Naive B cell (primary cell): ENCODE results near the gene CEMP1. TPM values are rescaled to one million over a fixed set of nuclear protein-coding genes. Genes with fewer than 3 reads are reported as not detected.

Experiments
- ATAC-seq, 2 donors: fragments of 150-1000 bp; cut with Tn5 transposase; 2 replicates each; pipeline ENCODE4 v1.10.0; 2021; ENCODE audit warnings: low read depth in 2 of 2, mild to moderate bottlenecking in 2 of 2, moderate library complexity in 2 of 2
- DNase-seq: peaks from one replicate; pipeline ENCODE4 v3.0.0; 2022
- H3K27ac Mint-ChIP-seq, 6 donors: one replicate each; pipeline ENCODE4 v1.8.0; 2020 to 2022; ENCODE audit warnings: mild to moderate bottlenecking in 6 of 6, mixed read lengths in 6 of 6, moderate library complexity in 5 of 6, inconsistent platforms in 2 of 6
- H3K27me3 Mint-ChIP-seq, 3 donors: one replicate each; pipeline ENCODE4 v1.8.0; 2021 to 2022; ENCODE audit warnings: mixed read lengths in 3 of 3, mild to moderate bottlenecking in 1 of 3
- H3K36me3 Mint-ChIP-seq, 2 donors: one replicate each; pipeline ENCODE4 v1.8.0; 2020 to 2022; ENCODE audit warnings: mixed read lengths in 2 of 2, inconsistent platforms in 1 of 2, mild to moderate bottlenecking in 1 of 2
- H3K4me1 Mint-ChIP-seq, 3 donors: one replicate each; pipeline ENCODE4 v1.8.0; 2020 to 2022; ENCODE audit warnings: mixed read lengths in 3 of 3, inconsistent platforms in 1 of 3, mild to moderate bottlenecking in 1 of 3, moderate library complexity in 1 of 3
- H3K4me3 Mint-ChIP-seq, 8 donors: one replicate each; pipeline ENCODE4 v1.8.0; 2020 to 2022; ENCODE audit warnings: mild to moderate bottlenecking in 8 of 8, mixed read lengths in 8 of 8, moderate library complexity in 8 of 8, inconsistent platforms in 2 of 8
- H3K9me3 Mint-ChIP-seq, 7 donors: one replicate each; pipeline ENCODE4 v1.8.0; 2020 to 2022; ENCODE audit warnings: mixed read lengths in 7 of 7, mild to moderate bottlenecking in 5 of 7, inconsistent platforms in 2 of 7, moderate library complexity in 1 of 7
- polyA plus RNA-seq, 6 donors: library from polyadenylated mRNA; unstranded; fragments of 300-500 nt; fragmentation: Illumina TruSeq; gene quantifications; one replicate each; pipeline ENCODE4 v1.2.3, GENCODE V29; 2021; ENCODE audit warnings: low read depth in 6 of 6

The CEMP1 gene
- polyA plus RNA-seq, 6 donors from 2014 or later = 2.4 to 5.7 (median 3.5) TPM

DNA sequence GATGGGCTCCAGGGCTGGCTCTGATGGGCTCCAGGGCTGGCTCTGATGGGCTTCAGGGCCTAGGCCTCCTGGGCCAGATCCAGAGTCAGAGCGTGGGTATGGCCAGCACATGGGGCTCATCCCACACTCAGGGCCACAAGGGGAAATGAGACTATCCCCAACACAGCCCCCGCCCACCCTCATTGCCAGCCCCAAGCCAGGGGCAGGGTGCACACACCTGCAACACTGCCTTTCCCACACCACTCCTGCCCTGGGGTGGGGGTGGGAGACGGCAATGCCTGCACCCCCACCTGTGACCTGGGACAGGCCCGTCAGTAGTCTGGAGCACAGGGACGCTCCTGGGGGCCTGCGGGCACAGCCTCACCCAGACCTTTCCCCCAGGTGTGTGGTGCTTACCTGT is 31.8 kb downstream of the CEMP1 start:
- DNase-seq = no peak
- peaks cover 0 to 11% (median 0%) of the 10 kb centered on the region in 3 donors for H3K4me1 Mint-ChIP-seq
- no peak overlapping the region for H3K27ac Mint-ChIP-seq

DNA sequence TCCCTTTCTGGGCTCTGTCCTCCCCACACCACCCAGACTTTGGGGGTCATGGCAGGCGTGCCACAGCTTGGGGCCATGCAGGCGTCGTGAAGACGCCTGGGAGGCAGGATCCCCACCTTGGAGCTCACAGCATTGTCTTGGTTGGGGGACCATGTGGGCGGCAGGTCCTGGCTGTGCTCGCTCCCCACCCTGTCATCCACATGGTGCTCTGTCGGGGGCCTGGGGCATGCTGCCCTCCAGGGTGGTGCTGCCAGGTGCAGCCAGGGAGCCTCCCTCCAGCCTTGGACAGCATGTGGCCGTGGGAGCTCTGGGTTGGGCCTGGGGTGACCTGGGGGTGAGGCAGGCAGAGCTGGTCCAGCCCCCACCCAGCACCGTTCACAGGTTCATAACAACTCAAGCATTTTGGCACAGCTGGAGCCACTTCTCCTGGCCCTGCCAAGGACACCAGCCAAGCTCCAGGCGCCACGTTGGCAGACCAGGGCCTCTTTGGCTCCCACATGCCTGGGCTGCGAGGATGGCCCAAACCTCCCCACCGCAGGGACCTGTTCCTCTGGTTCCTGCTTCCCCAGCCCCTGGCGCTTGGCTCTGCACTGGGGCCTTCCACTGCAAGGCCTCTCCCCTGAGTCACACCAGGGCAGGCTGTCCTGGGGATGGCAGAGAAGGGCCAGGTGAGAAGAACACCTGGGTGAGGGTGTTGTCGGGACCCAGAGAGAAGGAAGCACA is 32.5 kb downstream of the CEMP1 start:
- H3K27ac Mint-ChIP-seq = peak overlapping the region in 1 of 6 donors; percentile 12
- no peaks in the 10 kb centered on the region for H3K27me3 Mint-ChIP-seq
- no peaks in the 10 kb centered on the region for H3K36me3 Mint-ChIP-seq
- no peak for ATAC-seq
- peaks cover 0 to 11% (median 0%) of the 10 kb centered on the region in 3 donors for H3K4me1 Mint-ChIP-seq
- H3K4me3 Mint-ChIP-seq = no peak overlapping the region
- no peak for DNase-seq
- no peaks in the 10 kb centered on the region for H3K9me3 Mint-ChIP-seq

More for the DNA sequence above, 31.8 kb downstream of the CEMP1 start:
- ATAC-seq = no peak
- Mint-ChIP-seq H3K4me3 (no peak overlapping the region), H3K27me3 (no peaks in the 10 kb centered on the region), H3K36me3 (no peaks in the 10 kb centered on the region), H3K9me3 (no peaks in the 10 kb centered on the region)

DNA sequence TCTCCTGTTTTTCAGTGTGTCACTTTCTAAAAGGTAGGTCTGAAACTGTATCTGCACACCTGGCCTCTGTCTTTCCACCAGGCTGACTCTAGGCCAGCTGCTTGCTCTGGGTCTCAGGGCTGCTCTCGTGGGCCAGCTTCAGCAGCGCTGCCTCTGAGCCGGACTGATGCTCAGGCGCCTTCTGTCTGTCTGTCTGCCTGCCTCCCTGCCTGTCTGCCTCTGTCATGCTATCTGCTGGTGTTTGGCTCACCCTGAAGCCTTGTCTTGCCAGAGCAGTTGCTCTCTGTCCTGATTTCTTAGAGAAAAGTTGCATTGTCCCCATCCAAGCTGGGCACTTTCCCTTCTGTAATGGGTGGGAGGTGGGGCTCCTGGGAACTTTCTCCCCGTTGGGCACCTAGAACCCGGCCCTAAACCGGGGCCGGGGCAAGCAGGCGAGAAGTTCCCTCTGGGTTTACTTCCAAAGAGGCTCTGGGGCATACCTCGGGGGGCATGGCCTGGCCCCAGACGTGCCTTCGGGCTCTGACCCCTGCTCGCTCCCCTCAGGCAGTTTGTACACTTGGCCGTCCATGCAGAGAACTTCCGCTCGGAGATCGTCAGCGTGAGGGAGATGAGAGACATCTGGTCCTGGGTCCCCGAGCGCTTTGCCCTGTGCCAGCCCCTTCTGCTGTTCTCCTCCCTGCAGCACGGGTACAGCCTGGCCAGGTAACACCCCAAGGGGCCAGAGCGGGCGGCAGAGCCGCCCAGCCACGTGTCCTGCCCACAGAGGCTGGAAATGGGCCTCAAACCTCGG is 33.3 kb downstream of the CEMP1 start:
- no peaks in the 10 kb centered on the region for H3K36me3 Mint-ChIP-seq
- no peak for ATAC-seq
- no peak overlapping the region for H3K4me3 Mint-ChIP-seq

DNA sequence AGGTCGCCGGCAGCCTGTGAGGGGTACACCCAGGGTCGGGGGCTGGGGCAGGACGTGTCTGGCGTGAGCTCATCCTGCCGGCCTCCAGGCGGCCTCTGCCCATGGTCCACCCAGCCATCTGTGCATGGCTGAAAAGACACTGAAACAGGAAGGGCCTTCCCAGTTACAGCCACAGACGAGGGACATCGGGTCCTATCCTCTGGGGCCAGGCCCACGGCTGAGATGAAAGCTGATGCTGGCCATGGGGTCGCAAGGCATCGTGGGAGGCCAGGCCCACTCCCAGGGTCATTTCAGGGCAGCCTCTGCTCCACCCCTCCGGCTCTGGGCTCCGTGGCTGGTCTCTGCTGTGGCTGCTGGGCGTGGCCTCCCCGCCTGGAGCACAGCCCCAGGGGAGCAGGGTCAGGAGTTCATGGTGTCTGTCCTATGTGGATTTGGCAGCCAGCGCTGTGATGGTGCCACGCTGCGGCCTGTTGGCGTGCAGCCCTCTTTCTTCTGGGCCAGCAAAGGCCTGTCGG is 34.0 kb downstream of the CEMP1 start:
- Mint-ChIP-seq H3K4me1 (peaks cover 0 to 10% (median 0%) of the 10 kb centered on the region in 3 donors), H3K27me3 (no peaks in the 10 kb centered on the region), H3K9me3 (no peaks in the 10 kb centered on the region), H3K27ac (peak overlapping the region in 1 of 6 donors; percentile 34), H3K36me3 (no peaks in the 10 kb centered on the region), H3K4me3 (no peak overlapping the region)
- DNase-seq (no peak), ATAC-seq (no peak)

More for the DNA sequence above, 33.3 kb downstream of the CEMP1 start:
- Mint-ChIP-seq H3K4me1 (peaks cover 0 to 11% (median 0%) of the 10 kb centered on the region in 3 donors), H3K27me3 (no peaks in the 10 kb centered on the region), H3K9me3 (no peaks in the 10 kb centered on the region), H3K27ac (no peak overlapping the region)
- DNase-seq = no peak

DNA sequence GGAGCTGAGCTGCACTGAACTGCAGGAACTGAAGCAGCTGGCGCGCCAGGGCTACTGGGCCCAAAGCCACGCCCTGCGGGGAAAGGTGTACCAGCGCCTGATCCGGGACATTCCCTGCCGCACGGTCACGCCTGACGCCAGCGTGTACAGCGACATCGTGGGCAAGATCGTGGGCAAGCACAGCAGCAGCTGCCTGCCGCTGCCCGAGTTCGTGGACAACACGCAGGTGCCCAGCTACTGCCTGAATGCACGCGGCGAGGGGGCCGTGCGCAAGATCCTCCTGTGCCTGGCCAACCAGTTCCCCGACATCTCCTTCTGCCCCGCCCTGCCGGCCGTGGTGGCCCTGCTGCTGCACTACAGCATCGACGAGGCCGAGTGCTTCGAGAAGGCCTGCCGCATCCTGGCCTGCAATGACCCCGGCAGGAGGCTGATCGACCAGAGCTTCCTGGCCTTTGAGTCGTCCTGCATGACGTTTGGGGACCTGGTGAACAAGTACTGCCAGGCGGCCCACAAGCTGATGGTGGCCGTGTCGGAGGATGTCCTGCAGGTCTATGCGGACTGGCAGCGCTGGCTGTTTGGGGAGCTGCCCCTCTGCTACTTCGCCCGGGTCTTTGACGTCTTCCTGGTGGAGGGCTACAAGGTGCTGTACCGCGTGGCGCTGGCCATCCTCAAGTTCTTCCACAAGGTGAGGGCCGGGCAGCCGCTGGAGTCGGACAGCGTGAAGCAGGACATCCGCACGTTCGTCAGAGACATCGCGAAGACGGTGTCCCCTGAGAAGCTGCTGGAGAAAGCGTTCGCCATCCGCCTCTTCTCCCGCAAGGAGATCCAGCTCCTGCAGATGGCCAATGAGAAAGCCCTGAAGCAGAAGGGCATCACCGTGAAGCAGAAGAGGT is 34.7 kb downstream of the CEMP1 start:
- Mint-ChIP-seq H3K9me3 (no peaks in the 10 kb centered on the region), H3K4me3 (no peak overlapping the region), H3K27me3 (no peaks in the 10 kb centered on the region), H3K36me3 (no peaks in the 10 kb centered on the region), H3K27ac (no peak overlapping the region), H3K4me1 (peaks cover 0 to 6% (median 0%) of the 10 kb centered on the region in 3 donors)
- DNase-seq (no peak), ATAC-seq (no peak)

DNA sequence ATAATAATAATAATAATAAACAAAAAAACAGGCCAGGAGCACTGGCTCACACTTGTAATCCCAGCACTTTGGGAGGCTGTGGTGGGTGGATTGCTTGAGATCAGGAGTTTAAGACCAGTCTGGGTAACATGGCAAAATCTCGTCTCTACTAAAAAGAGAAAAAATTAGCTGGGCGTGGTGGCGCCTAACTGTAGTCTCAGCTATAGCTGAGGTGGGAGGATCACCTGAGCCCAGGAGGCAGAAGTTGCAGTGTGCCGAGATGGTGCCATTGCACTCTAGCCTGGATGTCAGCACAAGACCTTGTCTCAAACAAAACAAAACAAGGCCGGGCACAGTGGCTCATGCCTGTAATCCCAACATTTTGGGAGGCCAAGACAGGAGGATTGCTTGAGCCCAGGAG is 36.2 kb downstream of the CEMP1 start:
- Mint-ChIP-seq H3K4me3 (no peak overlapping the region), H3K9me3 (no peaks in the 10 kb centered on the region), H3K27ac (peak overlapping the region in 1 of 6 donors; percentile 33), H3K36me3 (no peaks in the 10 kb centered on the region), H3K4me1 (no peaks in the 10 kb centered on the region), H3K27me3 (no peaks in the 10 kb centered on the region)
- DNase-seq (no peak), ATAC-seq (no peak)

DNA sequence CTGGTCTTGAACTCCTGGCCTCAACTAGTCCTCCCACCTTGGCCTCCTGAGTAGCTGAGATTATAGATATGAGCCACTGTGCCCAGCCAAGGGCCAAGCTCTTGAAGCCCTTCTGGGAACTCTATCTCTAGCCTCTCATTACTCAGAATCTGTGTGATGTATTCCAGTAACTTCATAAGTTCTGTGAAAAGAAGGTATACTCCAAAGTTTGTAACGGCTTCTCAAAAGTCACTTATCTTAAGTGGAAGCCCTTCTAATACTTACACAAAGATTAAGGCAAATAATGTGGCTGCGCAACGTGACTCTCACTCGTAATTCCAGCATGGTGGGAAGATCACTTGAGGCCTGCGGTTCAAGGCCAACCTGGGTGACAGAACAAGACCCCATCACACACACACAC is 36.6 kb downstream of the CEMP1 start:
- Mint-ChIP-seq H3K4me3 (no peak overlapping the region), H3K4me1 (no peaks in the 10 kb centered on the region), H3K9me3 (no peaks in the 10 kb centered on the region), H3K27ac (no peak overlapping the region), H3K27me3 (no peaks in the 10 kb centered on the region), H3K36me3 (no peaks in the 10 kb centered on the region)
- no peak for ATAC-seq
- DNase-seq = no peak

DNA sequence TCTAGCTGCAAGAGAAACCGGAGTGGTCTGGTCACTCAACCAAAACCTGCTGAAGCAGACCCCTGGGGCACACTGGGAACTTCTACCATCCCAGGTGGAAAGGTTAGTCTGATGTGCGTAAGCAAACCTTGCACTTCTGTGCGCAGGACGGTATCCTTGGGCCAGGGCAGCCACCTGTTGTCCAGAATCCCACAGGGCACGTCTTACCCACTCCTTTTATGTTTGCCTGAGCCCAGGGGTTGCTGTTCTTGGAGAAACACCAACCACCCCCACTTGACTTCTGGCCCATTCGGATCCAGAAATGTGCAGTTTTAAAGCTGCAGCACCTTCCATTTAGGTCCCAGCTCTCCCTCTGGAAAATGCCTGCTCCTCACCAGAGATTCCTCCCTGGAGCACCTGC is 37.6 kb downstream of the CEMP1 start:
- DNase-seq (no peak), ATAC-seq (no peak)
- H3K27ac Mint-ChIP-seq = no peak overlapping the region
- no peak overlapping the region for H3K4me3 Mint-ChIP-seq
- no peaks in the 10 kb centered on the region for H3K9me3 Mint-ChIP-seq
- no peaks in the 10 kb centered on the region for H3K27me3 Mint-ChIP-seq
- H3K36me3 Mint-ChIP-seq = no peaks in the 10 kb centered on the region
- H3K4me1 Mint-ChIP-seq = no peaks in the 10 kb centered on the region

DNA sequence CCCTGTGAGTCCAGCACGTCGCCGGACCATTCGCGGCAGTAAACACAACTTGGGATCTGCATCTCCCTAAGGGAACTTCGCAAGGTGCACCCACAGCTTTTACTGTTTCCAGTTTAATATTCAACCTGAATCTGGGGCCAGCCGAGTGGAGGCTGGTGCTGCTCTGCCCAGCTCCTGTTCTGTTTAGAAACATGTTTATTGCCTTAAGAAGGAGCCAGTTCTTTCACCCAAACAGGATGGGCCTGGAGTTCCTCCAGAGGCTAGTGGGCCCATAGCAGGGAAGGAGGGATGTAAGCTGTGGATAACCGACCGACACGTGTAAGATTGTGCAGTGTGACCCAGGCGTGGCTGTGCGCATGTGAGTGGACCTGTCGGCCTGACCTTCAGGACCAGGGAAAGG is 38.9 kb downstream of the CEMP1 start:
- Mint-ChIP-seq H3K36me3 (no peaks in the 10 kb centered on the region), H3K27me3 (no peaks in the 10 kb centered on the region), H3K27ac (no peak overlapping the region), H3K9me3 (no peaks in the 10 kb centered on the region), H3K4me3 (no peak overlapping the region), H3K4me1 (peaks cover 3 to 9% (median 4%) of the 10 kb centered on the region in 3 donors)
- no peak for DNase-seq
- ATAC-seq = no peak

DNA sequence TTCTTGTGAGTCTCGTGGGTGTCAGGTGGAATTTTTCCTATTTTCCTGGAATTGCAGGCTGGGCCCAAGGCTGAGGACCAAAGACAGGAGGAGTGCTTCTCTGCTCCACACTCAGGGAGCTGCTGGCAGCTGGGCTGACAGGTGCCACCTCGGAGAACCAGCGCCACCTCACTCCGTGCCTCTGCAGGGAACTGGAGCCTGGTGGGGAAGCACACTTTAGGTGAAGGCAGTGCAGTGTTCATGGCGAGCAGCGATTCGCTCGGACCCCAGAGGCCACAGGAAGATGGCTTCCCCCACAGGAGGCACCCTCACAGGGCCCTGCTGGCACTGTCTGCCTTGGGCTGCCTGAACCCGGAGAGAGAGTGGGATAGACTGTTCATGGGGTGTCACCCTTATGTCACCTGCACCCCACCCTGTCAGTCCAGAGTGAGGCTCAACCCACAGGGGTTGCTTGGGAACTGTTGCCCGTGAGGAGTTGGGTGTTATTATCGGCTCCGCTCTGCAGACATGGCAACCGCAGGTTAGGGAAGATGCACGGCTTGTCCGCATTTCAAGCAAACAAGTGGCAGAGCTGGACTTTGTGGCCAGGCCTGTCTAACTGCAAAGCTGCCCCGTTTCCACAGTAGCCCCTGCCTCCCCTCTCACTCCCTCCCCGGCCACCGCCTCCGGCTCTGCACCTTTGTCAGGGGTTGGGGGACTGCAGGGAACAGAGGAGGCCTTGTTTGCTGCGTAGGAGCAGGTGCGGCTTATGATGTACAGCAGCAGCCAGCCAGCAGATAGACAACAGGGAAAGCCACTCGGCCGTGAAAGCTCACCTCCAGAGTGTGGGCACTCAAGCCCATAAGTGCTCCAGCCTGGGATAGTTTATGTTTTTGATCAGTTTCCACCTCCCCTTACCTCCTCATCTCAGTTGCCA is 40.8 kb downstream of the CEMP1 start:
- peaks cover 11 to 21% (median 12%) of the 10 kb centered on the region in 3 donors for H3K4me1 Mint-ChIP-seq
- no peaks in the 10 kb centered on the region for H3K36me3 Mint-ChIP-seq
- DNase-seq (no peak), ATAC-seq (no peak)
- H3K27me3 Mint-ChIP-seq = no peaks in the 10 kb centered on the region
- no peaks in the 10 kb centered on the region for H3K9me3 Mint-ChIP-seq
- H3K4me3 Mint-ChIP-seq = no peak overlapping the region
- peak overlapping the region in 1 of 6 donors; percentile 38 for H3K27ac Mint-ChIP-seq

DNA sequence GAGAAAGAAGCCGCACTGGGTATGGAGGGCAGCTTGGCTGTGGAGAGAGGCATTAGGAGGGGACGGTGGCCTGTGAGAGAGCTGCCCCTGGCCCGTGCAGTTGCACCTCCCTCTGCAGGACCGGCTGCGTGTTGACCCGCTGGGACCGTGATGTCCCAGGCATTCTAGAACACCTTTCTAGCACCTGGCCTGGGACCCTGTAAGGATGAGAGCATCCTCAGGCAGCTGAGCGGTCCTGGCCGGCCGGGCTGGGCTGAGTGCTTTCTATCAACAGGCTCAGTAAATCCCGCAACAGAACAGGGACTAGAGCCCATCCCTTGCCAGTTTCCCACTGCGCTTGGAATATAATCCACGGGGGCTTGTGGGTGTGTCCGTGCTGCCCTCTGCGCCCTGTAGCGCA is 41.6 kb downstream of the CEMP1 start:
- H3K27ac Mint-ChIP-seq = peak overlapping the region in 1 of 6 donors; percentile 38
- ATAC-seq (no peak), DNase-seq (no peak)
- no peaks in the 10 kb centered on the region for H3K9me3 Mint-ChIP-seq
- H3K4me1 Mint-ChIP-seq = peaks cover 11 to 21% (median 12%) of the 10 kb centered on the region in 3 donors
- no peaks in the 10 kb centered on the region for H3K27me3 Mint-ChIP-seq
- H3K36me3 Mint-ChIP-seq = no peaks in the 10 kb centered on the region
- H3K4me3 Mint-ChIP-seq = no peak overlapping the region

DNA sequence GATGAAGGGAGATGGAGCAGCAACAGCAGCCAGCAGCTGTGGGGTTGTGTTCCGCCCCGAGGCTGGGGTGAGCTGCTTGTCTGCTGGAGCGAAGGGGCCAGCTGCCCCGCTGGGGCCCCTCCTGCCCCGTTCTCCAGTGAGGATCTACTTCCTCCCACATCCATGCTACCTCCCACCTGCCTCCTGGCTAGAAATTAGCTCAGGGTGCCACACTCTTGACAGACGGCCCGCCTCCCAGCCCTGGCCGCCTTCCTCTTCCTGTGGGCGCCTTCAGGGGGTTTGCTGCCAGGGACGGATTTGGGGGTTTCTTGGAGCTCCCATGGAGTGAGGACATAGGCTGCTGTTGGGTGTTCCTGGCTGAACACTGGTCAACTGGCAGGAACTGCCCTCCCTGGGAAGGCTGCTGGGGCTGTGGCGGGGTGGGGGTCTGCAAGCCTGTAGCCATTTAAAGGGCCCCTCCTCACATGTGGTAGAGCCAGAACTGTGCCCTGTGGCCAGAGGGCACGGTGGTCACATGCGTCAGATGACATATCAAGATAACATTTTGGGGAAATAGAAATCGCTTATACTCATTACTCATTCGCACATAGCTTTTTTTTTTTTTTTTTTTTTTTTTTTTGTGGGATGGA is 43.2 kb downstream of the CEMP1 start:
- ATAC-seq = no peak
- Mint-ChIP-seq H3K36me3 (no peaks in the 10 kb centered on the region), H3K4me1 (peaks cover 11 to 26% (median 16%) of the 10 kb centered on the region in 3 donors), H3K27ac (peak overlapping the region in 2 of 6 donors; percentile 33 to 47), H3K4me3 (peak overlapping the region in 5 of 8 donors; percentile 47 to 79 (median 67)), H3K9me3 (no peaks in the 10 kb centered on the region), H3K27me3 (no peaks in the 10 kb centered on the region)
- no peak for DNase-seq
